Fibroblast of lung (primary cell): ENCODE results near the gene MSX1. TPM values are rescaled to one million over a fixed set of nuclear protein-coding genes. Genes with fewer than 3 reads are reported as not detected.

Experiments
- DNase-seq, 2 donors: peaks; one replicate each; pipeline versions ENCODE4 v3.0.0 to v3.0.0-alpha.2; 2010; ENCODE audit warnings: low read depth in 2 of 2
- H2AFZ ChIP-seq: 2 replicates; pipeline ENCODE4 v1.5.1; 2012; ENCODE audit warnings: low read length, control low read depth, inconsistent platforms
- H3K27ac ChIP-seq: 2 replicates; pipeline ENCODE4 v1.5.1; 2011; ENCODE audit warnings: low read length, control low read depth; ENCODE audit not compliant: insufficient read depth
- H3K27me3 ChIP-seq: 2 replicates; pipeline ENCODE4 v1.5.1; 2011; ENCODE audit warnings: mild to moderate bottlenecking, low read length; ENCODE audit not compliant: control insufficient read depth, insufficient read depth
- H3K36me3 ChIP-seq: 2 replicates; pipeline ENCODE4 v1.5.1; 2011; ENCODE audit warnings: low read length; ENCODE audit not compliant: control insufficient read depth, insufficient read depth
- H3K4me1 ChIP-seq: 2 replicates; pipeline ENCODE4 v1.5.1; 2011; ENCODE audit warnings: low read length; ENCODE audit not compliant: control insufficient read depth, insufficient read depth; ENCODE audit errors: extremely low read depth
- H3K4me2 ChIP-seq: 2 replicates; pipeline ENCODE4 v1.5.1; 2011; ENCODE audit warnings: low read length, control low read depth; ENCODE audit not compliant: insufficient read depth; ENCODE audit errors: extremely low read depth
- H3K4me3 ChIP-seq, 4 experiments: fragments of 200-600 bp in 1 of 4; sonication (generic) in 1 of 4; replicated peaks in 1 of 4; 2 replicates each; pipeline ENCODE4 v1.5.1; 2011 to 2016; ENCODE audit warnings: low read length in 4 of 4, low read depth in 3 of 4, mild to moderate bottlenecking in 3 of 4, control low read depth in 2 of 4, inconsistent platforms in 1 of 4, mixed read lengths in 1 of 4; ENCODE audit not compliant: insufficient read depth in 1 of 4; ENCODE audit errors: control extremely low read depth in 1 of 4
- H3K79me2 ChIP-seq: 2 replicates; pipeline ENCODE4 v1.5.1; 2012; ENCODE audit warnings: mild to moderate bottlenecking, low read length, inconsistent platforms; ENCODE audit not compliant: control insufficient read depth, insufficient read depth
- H3K9ac ChIP-seq: 2 replicates; pipeline ENCODE4 v1.5.1; 2011; ENCODE audit warnings: mild to moderate bottlenecking, low read length, control low read depth; ENCODE audit not compliant: insufficient read depth
- H3K9me3 ChIP-seq: 2 replicates; pipeline ENCODE4 v1.5.1; 2012; ENCODE audit warnings: low read depth, low read length; ENCODE audit not compliant: control insufficient read depth, insufficient read depth
- H4K20me1 ChIP-seq: 2 replicates; pipeline ENCODE4 v1.5.1; 2011; ENCODE audit warnings: low read length; ENCODE audit not compliant: control insufficient read depth, insufficient read depth; ENCODE audit errors: extremely low read depth
- CTCF ChIP-seq, 2 donors: IDR thresholded peaks in 1 of 2; conservative IDR thresholded peaks in 1 of 2; 1 replicate in 1 of 2; 2 replicates in 1 of 2; pipeline ENCODE4 v1.5.1; 2011 to 2012; ENCODE audit warnings: low read length in 2 of 2, control low read depth in 1 of 2, inconsistent platforms in 1 of 2, low read depth in 1 of 2, mild to moderate bottlenecking in 1 of 2
- EZH2 ChIP-seq: IDR thresholded peaks from 2 replicates; pipeline ENCODE4 v1.5.1; 2012; ENCODE audit warnings: low read length, control low read depth, mild to moderate bottlenecking; ENCODE audit errors: missing control alignments
- polyA plus RNA-seq, 2 donors: library from polyadenylated mRNA; depleted of rRNA in 1 of 2; stranded (reverse) in 1 of 2; unstranded in 1 of 2; fragments of >200 nt; gene quantifications; 2 replicates each; pipeline ENCODE4 v1.2.1, GENCODE V29; 2011 to 2012; ENCODE audit warnings: missing spikeins in 1 of 2
- total RNA-seq: library from RNA; depleted of rRNA; stranded (reverse); fragments of >200 nt; gene quantifications from 2 replicates; pipeline ENCODE4 v1.2.1, GENCODE V29; 2014

Gene MSX1
- total and polyA plus RNA-seq, 2 donors (not counting 1 experiment from before 2014, with no cell fraction given), result 1.3 to 2.1 TPM

DNA sequence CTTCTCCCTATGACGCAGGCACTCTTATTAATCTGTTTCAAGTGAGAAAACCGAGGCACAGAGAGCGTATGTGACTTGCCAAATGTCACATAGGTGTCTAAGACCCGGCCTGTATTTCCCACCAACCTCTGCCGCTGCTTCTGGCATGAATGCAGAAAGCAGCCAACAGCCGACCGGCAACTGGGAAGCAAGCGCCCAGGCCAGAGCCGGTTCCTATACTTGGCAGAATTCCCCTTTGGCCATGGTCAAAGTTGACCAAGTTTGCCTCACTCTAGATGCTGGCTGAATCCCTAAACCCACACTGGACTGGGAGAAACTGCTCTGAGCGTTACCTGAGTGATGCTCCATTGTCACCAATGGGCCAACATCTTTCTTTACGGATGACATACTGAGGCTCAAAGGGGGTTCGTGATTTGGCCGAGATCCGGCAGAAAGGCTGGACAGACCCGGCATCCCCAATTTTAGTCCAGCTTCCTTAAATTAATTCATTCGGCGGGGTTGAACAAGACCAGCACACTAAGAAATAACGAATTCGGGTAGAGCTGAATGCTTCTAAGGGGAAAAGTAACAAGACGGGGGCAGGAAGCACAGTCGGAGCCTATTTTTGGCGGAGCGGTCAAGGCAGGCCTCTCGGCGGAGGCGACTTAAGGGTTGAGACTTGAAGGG lies 11.2 kb downstream of the MSX1 start:
- no peak for DNase-seq
- Histone ChIP-seq H3K4me3 (no peak overlapping the region), H4K20me1 (no peaks in the 10 kb centered on the region), H3K4me1 (no peaks in the 10 kb centered on the region), H3K79me2 (no peaks in the 10 kb centered on the region), H3K27ac (no peak overlapping the region), H3K36me3 (no peaks in the 10 kb centered on the region), H2AFZ (no peak overlapping the region), H3K9ac (no peak overlapping the region), H3K4me2 (no peak overlapping the region), H3K9me3 (no peaks in the 10 kb centered on the region), H3K27me3 (peaks cover 80% of the 10 kb centered on the region)
- no peak for TF ChIP-seq EZH2
- TF ChIP-seq CTCF (conservative IDR thresholded peaks at IDR 0.05 in 1 of 2, IDR thresholded peaks at IDR 0.05 in 1 of 2; ENCODE audit: low read depth in 1 of 2, low read length in 2 of 2), result no peak

DNA sequence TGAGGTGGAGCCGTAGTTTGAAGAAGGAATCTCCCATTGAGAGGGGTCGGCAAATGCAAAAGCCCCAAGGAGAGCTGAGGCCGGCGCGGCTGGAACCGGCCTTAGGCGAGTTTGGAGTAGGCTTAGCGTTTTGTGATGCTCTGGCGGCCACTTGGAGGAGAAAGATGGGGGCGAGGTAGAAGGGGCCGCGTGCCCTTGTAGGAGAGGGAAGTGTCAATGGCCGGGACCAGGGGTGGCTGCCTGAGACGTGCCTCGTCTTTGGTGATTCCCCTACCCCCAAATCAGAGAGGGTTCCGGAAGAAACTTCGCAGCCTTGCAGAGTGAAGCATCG lies 11.7 kb downstream of the MSX1 start:
- no peak overlapping the region for H3K4me2 ChIP-seq
- H3K4me3 ChIP-seq, result no peak overlapping the region

More for the DNA sequence above, 11.7 kb downstream of the MSX1 start:
- H3K9me3 ChIP-seq, result no peaks in the 10 kb centered on the region
- no peaks in the 10 kb centered on the region for H3K79me2 ChIP-seq
- H3K4me1 ChIP-seq, result no peaks in the 10 kb centered on the region
- peaks cover 75% of the 10 kb centered on the region for H3K27me3 ChIP-seq
- no peak overlapping the region for H2AFZ ChIP-seq
- TF ChIP-seq CTCF (conservative IDR thresholded peaks at IDR 0.05 in 1 of 2, IDR thresholded peaks at IDR 0.05 in 1 of 2; ENCODE audit: low read depth in 1 of 2, low read length in 2 of 2) (no peak), EZH2 (no peak)
- H3K9ac ChIP-seq, result no peak overlapping the region
- no peaks in the 10 kb centered on the region for H4K20me1 ChIP-seq
- no peaks in the 10 kb centered on the region for H3K36me3 ChIP-seq
- DNase-seq, result no peak
- H3K27ac ChIP-seq, result no peak overlapping the region
